AG04449 (cell line): ENCODE measurements around the gene C16orf89.

Experiments
- CTCF ChIA-PET: fragments of 350-600 bp; formaldehyde crosslinking; extraction: SDS; loops from one replicate; lab custom pipeline; 2021; ENCODE audit warnings: antibody characterized with exemption; lab: Yijun Ruan, JAX
- POLR2A ChIA-PET: fragments of 400-600, 350-600 bp; formaldehyde crosslinking; extraction: SDS; loops from one replicate; lab custom pipeline; 2020; ENCODE audit warnings: antibody characterized with exemption, inconsistent platforms; lab: Yijun Ruan, JAX
- DNase-seq: peaks from one replicate; pipeline ENCODE4 v3.0.0-alpha.2; 2010; ENCODE audit warnings: low read depth, low spot score
- H3K4me3 ChIP-seq: 2 replicates; pipeline ENCODE4 v1.5.1; 2011; ENCODE audit warnings: low read depth, mild to moderate bottlenecking, control low read depth, low read length
- CTCF ChIP-seq: IDR thresholded peaks from one replicate; pipeline ENCODE4 v1.5.1; 2011; ENCODE audit warnings: mild to moderate bottlenecking, moderate library complexity, low read length, control low read depth, inconsistent platforms; ENCODE audit not compliant: insufficient read depth; ENCODE audit errors: missing control alignments

The C16orf89 gene

GRCh38 chr16:5017678-5017969 lies 48.1 kb downstream of the C16orf89 start:
- H3K4me3 ChIP-seq, result no peak overlapping the region
- POLR2A ChIA-PET, result no interaction called here
- DNase-seq, result no peak
- CTCF ChIA-PET, result no interaction called here
- TF ChIP-seq CTCF, result no peak

GRCh38 chr16:5016967-5017677 lies 48.6 kb downstream of the C16orf89 start:
- CTCF ChIA-PET, result no interaction called here
- TF ChIP-seq CTCF, result no peak
- H3K4me3 ChIP-seq, result no peak overlapping the region
- POLR2A ChIA-PET, result no interaction called here
- DNase-seq, result no peak

GRCh38 chr16:5015887-5016286 lies 49.9 kb downstream of the C16orf89 start:
- TF ChIP-seq CTCF, result no peak
- ChIA-PET CTCF (no interaction called here), POLR2A (no interaction called here)
- DNase-seq, result no peak
- no peak overlapping the region for H3K4me3 ChIP-seq

GRCh38 chr16:5015351-5015750 lies 50.4 kb downstream of the C16orf89 start:
- ChIA-PET POLR2A (no interaction called here), CTCF (no interaction called here)
- TF ChIP-seq CTCF, result no peak

GRCh38 chr16:5012887-5013286 lies 52.9 kb downstream of the C16orf89 start:
- ChIA-PET POLR2A (no interaction called here), CTCF (no interaction called here)
- no peak for TF ChIP-seq CTCF
- H3K4me3 ChIP-seq, result no peak overlapping the region
- DNase-seq, result no peak

More at GRCh38 chr16:5015351-5015750, 50.4 kb downstream of the C16orf89 start:
- no peak for DNase-seq
- H3K4me3 ChIP-seq, result no peak overlapping the region

GRCh38 chr16:5011637-5012036 lies 54.1 kb downstream of the C16orf89 start:
- H3K4me3 ChIP-seq, result no peak overlapping the region
- POLR2A ChIA-PET, result no interaction called here
- no peak for DNase-seq
- CTCF ChIA-PET, result no interaction called here
- TF ChIP-seq CTCF, result no peak
